ENCODE measurements around the gene ABCD3. TPM values are rescaled to one million over a fixed set of nuclear protein-coding genes. Genes with fewer than 3 reads are reported as not detected.

ABCD3 gene
- polyA plus RNA-seq, 2 of the 4 experiments (the other 2 are of a cell fraction): 31.3 to 44.8 TPM

GRCh38 chr1:94395748-94396309 is 22.4 kb upstream of the ABCD3 start:
- no peak overlapping the region for H3K27ac ChIP-seq
- no peaks in the 10 kb centered on the region for H3K9me3 ChIP-seq
- 91% methylated on average over 2 of the region's 2 CpGs for WGBS (ENCODE audit: missing lambda C conversion rate)
- no peak overlapping the region for H3K4me2 ChIP-seq
- no peak overlapping the region for H3K4me3 ChIP-seq
- POLR2A ChIA-PET: interaction anchor here (1.0 kb wide), 1 partner anchor 22 kb away, joined by 4 read pairs; no protein-coding TSS in a partner anchor
- no peak for TF ChIP-seq POLR2A (IDR thresholded peaks at IDR 0.05; ENCODE audit: low read length)
- no peak for TF ChIP-seq CBX2 (IDR thresholded peaks at IDR 0.05; ENCODE audit: borderline replicate concordance, low read depth)
- no peak for TF ChIP-seq SREBF2 (IDR thresholded peaks at IDR 0.05)
- TF ChIP-seq BCL3 (IDR thresholded peaks at IDR 0.05): no peak
- TF ChIP-seq GATA3 (IDR thresholded peaks at IDR 0.05; ENCODE audit: borderline replicate concordance): no peak
- no peak for TF ChIP-seq USF2 (IDR thresholded peaks at IDR 0.05)
- no peak for TF ChIP-seq FOSB (CRISPR knock-in tag; IDR thresholded peaks at IDR 0.05)
- no peak for TF ChIP-seq KDM1A (IDR thresholded peaks at IDR 0.05; ENCODE audit: low read depth)
- TF ChIP-seq, protein P1, sequence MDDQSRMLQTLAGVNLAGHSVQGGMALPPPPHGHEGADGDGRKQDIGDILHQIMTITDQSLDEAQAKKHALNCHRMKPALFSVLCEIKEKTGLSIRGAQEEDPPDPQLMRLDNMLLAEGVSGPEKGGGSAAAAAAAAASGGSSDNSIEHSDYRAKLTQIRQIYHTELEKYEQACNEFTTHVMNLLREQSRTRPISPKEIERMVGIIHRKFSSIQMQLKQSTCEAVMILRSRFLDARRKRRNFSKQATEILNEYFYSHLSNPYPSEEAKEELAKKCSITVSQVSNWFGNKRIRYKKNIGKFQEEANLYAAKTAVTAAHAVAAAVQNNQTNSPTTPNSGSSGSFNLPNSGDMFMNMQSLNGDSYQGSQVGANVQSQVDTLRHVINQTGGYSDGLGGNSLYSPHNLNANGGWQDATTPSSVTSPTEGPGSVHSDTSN (IDR thresholded peaks at IDR 0.05): no peak
- no peak for TF ChIP-seq MAX (IDR thresholded peaks at IDR 0.05)
- no peak for TF ChIP-seq RARB (CRISPR knock-in tag; IDR thresholded peaks at IDR 0.05)
- no peak for TF ChIP-seq ESRRA (IDR thresholded peaks at IDR 0.05; ENCODE audit: borderline replicate concordance, low read length)
- no peak for TF ChIP-seq KDM5A (IDR thresholded peaks at IDR 0.05)
- TF ChIP-seq HOXA7 (CRISPR knock-in tag; IDR thresholded peaks at IDR 0.05): no peak
- TF ChIP-seq TP53 (CRISPR knock-in tag; IDR thresholded peaks at IDR 0.05): no peak
- TF ChIP-seq, protein P2, sequence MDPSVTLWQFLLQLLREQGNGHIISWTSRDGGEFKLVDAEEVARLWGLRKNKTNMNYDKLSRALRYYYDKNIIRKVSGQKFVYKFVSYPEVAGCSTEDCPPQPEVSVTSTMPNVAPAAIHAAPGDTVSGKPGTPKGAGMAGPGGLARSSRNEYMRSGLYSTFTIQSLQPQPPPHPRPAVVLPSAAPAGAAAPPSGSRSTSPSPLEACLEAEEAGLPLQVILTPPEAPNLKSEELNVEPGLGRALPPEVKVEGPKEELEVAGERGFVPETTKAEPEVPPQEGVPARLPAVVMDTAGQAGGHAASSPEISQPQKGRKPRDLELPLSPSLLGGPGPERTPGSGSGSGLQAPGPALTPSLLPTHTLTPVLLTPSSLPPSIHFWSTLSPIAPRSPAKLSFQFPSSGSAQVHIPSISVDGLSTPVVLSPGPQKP (IDR thresholded peaks at IDR 0.05; ENCODE audit: low read depth, low read length): no peak
- TF ChIP-seq ZFP36 (IDR thresholded peaks at IDR 0.05; ENCODE audit: borderline replicate concordance, partially characterized antibody): no peak
- TF ChIP-seq CTCF (IDR thresholded peaks at IDR 0.05): no peak
- TF ChIP-seq HDAC2 (IDR thresholded peaks at IDR 0.05): no peak
- TF ChIP-seq NPAS2 (CRISPR knock-in tag; IDR thresholded peaks at IDR 0.05; ENCODE audit: borderline replicate concordance): no peak
- ATAC-seq (no peak), FAIRE-seq (no peak), DNase-seq (ENCODE audit: low read depth in 1 of 2, low spot score in 1 of 2) (no peak)
- H3K4me1 ChIP-seq: peaks cover 18% of the 10 kb centered on the region; the same call in 2 of the 3 replicates
- CTCF ChIA-PET: interaction anchor here (0.6 to 1.7 kb wide), 4 partner anchors 26 to 107 kb away, joined by 3 to 5 read pairs (median 3); no protein-coding TSS in a partner anchor

Measured in A549 (cell line).